GM23338 (cell line): ENCODE data around the gene LRRC52. TPM values are rescaled to one million over a fixed set of nuclear protein-coding genes. Genes with fewer than 3 reads are reported as not detected.

Source experiments
- ATAC-seq: fragments of 200-7000 bp; cut with Tn5 transposase; 3 replicates; pipeline ENCODE4 v1.9.1; 2020
- DNase-seq: peaks from one replicate; pipeline ENCODE4 v3.0.0-alpha.2; 2015; ENCODE audit warnings: low spot score
- H2AFZ ChIP-seq: fragments of 200-600 bp; sonication (generic); 2 replicates; pipeline ENCODE4 v1.8.0; 2016; ENCODE audit warnings: antibody characterized with exemption, mild to moderate bottlenecking, moderate library complexity
- H3F3A ChIP-seq: fragments of 200-600 bp; sonication (generic); replicated peaks from 2 replicates; pipeline ENCODE4 v1.8.0; 2017; ENCODE audit warnings: antibody characterized with exemption, mixed run types, low read depth
- H3K27ac ChIP-seq: fragments of 200-600 bp; sonication (generic); 2 replicates; pipeline ENCODE4 v1.6.1; 2016; ENCODE audit warnings: low read depth
- H3K27me3 ChIP-seq: fragments of 200-600 bp; sonication (generic); 2 replicates; pipeline ENCODE4 v1.8.0; 2016; ENCODE audit warnings: mild to moderate bottlenecking, mixed run types, moderate library complexity; ENCODE audit not compliant: insufficient read depth
- H3K36me3 ChIP-seq: fragments of 200-600 bp; sonication (generic); 2 replicates; pipeline ENCODE4 v1.8.0; 2016; ENCODE audit warnings: mild to moderate bottlenecking; ENCODE audit not compliant: insufficient read depth
- H3K4me1 ChIP-seq: fragments of 200-600 bp; sonication (generic); 2 replicates; pipeline ENCODE4 v1.8.0; 2016; ENCODE audit warnings: mild to moderate bottlenecking, moderate library complexity; ENCODE audit not compliant: insufficient read depth
- H3K4me2 ChIP-seq: fragments of 200-600 bp; sonication (generic); 2 replicates; pipeline ENCODE4 v1.7.1; 2017; ENCODE audit warnings: mixed run types
- H3K4me3 ChIP-seq: fragments of 200-600 bp; sonication (generic); 2 replicates; pipeline ENCODE4 v1.6.1; 2016; ENCODE audit warnings: mixed run types
- H3K79me2 ChIP-seq: fragments of 200-600 bp; sonication (generic); replicated peaks from 2 replicates; pipeline ENCODE4 v1.8.0; 2017; ENCODE audit warnings: mild to moderate bottlenecking; ENCODE audit not compliant: insufficient read depth
- H3K9me2 ChIP-seq: fragments of 200-600 bp; sonication (generic); 2 replicates; pipeline ENCODE4 v1.8.0; 2017; ENCODE audit not compliant: insufficient read depth
- H4K20me1 ChIP-seq: fragments of 200-600 bp; sonication (generic); replicated peaks from 2 replicates; pipeline ENCODE4 v1.8.0; 2017; ENCODE audit warnings: mild to moderate bottlenecking; ENCODE audit not compliant: insufficient read depth
- H3K27ac Mint-ChIP-seq: 2 replicates; pipeline ENCODE4 v1.8.0; 2020; ENCODE audit warnings: inconsistent platforms, mild to moderate bottlenecking, moderate library complexity, mixed read lengths
- H3K27me3 Mint-ChIP-seq: 3 replicates; pipeline ENCODE4 v1.8.0; 2022; ENCODE audit warnings: low read depth, mild to moderate bottlenecking, moderate library complexity, mixed read lengths, inconsistent platforms; ENCODE audit not compliant: insufficient read depth, poor library complexity
- H3K36me3 Mint-ChIP-seq: 3 replicates; pipeline ENCODE4 v1.8.0; 2021; ENCODE audit warnings: low read depth, mild to moderate bottlenecking, inconsistent platforms, moderate library complexity, mixed read lengths
- H3K4me1 Mint-ChIP-seq: 3 replicates; pipeline ENCODE4 v1.8.0; 2020; ENCODE audit warnings: mild to moderate bottlenecking, inconsistent platforms, mixed read lengths
- H3K4me3 Mint-ChIP-seq: 3 replicates; pipeline ENCODE4 v1.8.0; 2021; ENCODE audit warnings: moderate library complexity, mild to moderate bottlenecking, inconsistent platforms, mixed read lengths
- H3K9me3 Mint-ChIP-seq: 3 replicates; pipeline ENCODE4 v1.8.0; 2020; ENCODE audit warnings: moderate library complexity, mild to moderate bottlenecking, inconsistent platforms, mixed read lengths
- CREB1 ChIP-seq: fragments of 250-450 bp; sonication (Bioruptor Pico); IDR thresholded peaks from 2 replicates; pipeline ENCODE4 v1.5.0; 2020; ENCODE audit warnings: low read depth, mild to moderate bottlenecking, moderate library complexity
- ETS1 ChIP-seq: IDR thresholded peaks from 2 replicates; pipeline ENCODE4 v1.6.1; 2016; ENCODE audit warnings: antibody characterized with exemption
- EZH2 ChIP-seq: fragments of 200-600 bp; sonication (generic); IDR thresholded peaks from one replicate; pipeline ENCODE4 v1.8.0; 2017; ENCODE audit warnings: antibody characterized with exemption, mild to moderate bottlenecking, low read depth; ENCODE audit not compliant: unreplicated experiment
- JUNB ChIP-seq: IDR thresholded peaks from one replicate; pipeline ENCODE4 v1.6.1; 2016; ENCODE audit warnings: antibody characterized with exemption; ENCODE audit not compliant: unreplicated experiment
- REST ChIP-seq: IDR thresholded peaks from one replicate; pipeline ENCODE4 v1.6.1; 2018; ENCODE audit warnings: antibody characterized with exemption; ENCODE audit not compliant: unreplicated experiment
- ZNF331 ChIP-seq: fragments of 250-450 bp; sonication (Bioruptor Pico); IDR thresholded peaks from 2 replicates; pipeline ENCODE4 v1.5.0; 2020; ENCODE audit warnings: low read depth, mild to moderate bottlenecking, moderate library complexity
- polyA plus RNA-seq: library from polyadenylated mRNA; unstranded; fragments of >200 nt; fragmentation: Nextera tagmentation; extraction: Ambion mirVana; gene quantifications from 2 replicates; pipeline ENCODE4 v1.2.1, GENCODE V29; 2016
- total RNA-seq: library from RNA; depleted of rRNA; stranded (reverse); fragments of >200 nt; shearing (Covaris generic); gene quantifications from 2 replicates; pipeline ENCODE4 v1.2.3, GENCODE V29; 2014
- TF ChIP-seq, protein P1 (sequence below): fragments of 250-450 bp; sonication (Bioruptor Pico); IDR thresholded peaks from 2 replicates; pipeline ENCODE4 v1.5.0; 2020; ENCODE audit warnings: mild to moderate bottlenecking, moderate library complexity

LRRC52 gene
- total and polyA plus RNA-seq, 2 experiments from 2014 or later: not detected

GRCh38 chr1:165507570-165507969 lies 36.2 kb upstream of the LRRC52 start:
- H3K79me2 ChIP-seq: no peaks in the 10 kb centered on the region
- no peak for ATAC-seq

DNA sequence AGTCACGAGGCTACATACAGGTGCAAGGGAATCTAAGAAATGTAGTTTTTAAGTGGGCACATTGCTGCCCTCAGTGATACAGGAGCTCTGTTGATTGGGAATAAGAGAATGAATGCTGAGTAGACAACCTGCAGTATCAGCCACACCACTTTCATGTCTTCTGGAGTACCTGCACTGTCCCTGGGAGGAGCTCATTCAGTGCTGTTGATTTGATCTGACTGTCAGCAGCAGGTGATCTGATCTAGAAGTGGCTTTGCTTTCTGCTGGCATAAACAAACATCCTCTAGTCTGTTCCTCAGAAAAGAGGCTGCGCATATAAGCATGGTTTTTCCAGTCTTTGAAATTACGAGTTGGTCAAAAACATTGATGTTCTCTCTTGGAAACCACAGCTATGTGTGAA lies 35.5 kb upstream of the LRRC52 start:
- no peak overlapping the region for H3K4me3 ChIP-seq
- no peaks in the 10 kb centered on the region for H3K4me1 ChIP-seq
- H3K4me3 Mint-ChIP-seq: no peak overlapping the region
- peaks cover 5% of the 10 kb centered on the region; the same call in 1 of the 2 replicates for H3K9me2 ChIP-seq
- DNase-seq (no peak), ATAC-seq (no peak)
- H3K4me2 ChIP-seq: no peak overlapping the region
- H2AFZ ChIP-seq: 0 out of 2 replicates have a peak overlapping the region, but pooled peaks have one; percentile 40
- no peak overlapping the region for H3K27ac Mint-ChIP-seq
- H3K27me3 Mint-ChIP-seq: peaks cover 3% of the 10 kb centered on the region
- H3K79me2 ChIP-seq: no peaks in the 10 kb centered on the region
- H3K36me3 Mint-ChIP-seq: no peaks in the 10 kb centered on the region
- no peak overlapping the region for H3K27ac ChIP-seq
- H3K36me3 ChIP-seq: no peaks in the 10 kb centered on the region
- H4K20me1 ChIP-seq: no peaks in the 10 kb centered on the region
- H3K4me1 Mint-ChIP-seq: no peaks in the 10 kb centered on the region
- no peaks in the 10 kb centered on the region for H3F3A ChIP-seq
- H3K9me3 Mint-ChIP-seq: no peaks in the 10 kb centered on the region
- H3K27me3 ChIP-seq: no peaks in the 10 kb centered on the region
- TF ChIP-seq, protein P1, sequence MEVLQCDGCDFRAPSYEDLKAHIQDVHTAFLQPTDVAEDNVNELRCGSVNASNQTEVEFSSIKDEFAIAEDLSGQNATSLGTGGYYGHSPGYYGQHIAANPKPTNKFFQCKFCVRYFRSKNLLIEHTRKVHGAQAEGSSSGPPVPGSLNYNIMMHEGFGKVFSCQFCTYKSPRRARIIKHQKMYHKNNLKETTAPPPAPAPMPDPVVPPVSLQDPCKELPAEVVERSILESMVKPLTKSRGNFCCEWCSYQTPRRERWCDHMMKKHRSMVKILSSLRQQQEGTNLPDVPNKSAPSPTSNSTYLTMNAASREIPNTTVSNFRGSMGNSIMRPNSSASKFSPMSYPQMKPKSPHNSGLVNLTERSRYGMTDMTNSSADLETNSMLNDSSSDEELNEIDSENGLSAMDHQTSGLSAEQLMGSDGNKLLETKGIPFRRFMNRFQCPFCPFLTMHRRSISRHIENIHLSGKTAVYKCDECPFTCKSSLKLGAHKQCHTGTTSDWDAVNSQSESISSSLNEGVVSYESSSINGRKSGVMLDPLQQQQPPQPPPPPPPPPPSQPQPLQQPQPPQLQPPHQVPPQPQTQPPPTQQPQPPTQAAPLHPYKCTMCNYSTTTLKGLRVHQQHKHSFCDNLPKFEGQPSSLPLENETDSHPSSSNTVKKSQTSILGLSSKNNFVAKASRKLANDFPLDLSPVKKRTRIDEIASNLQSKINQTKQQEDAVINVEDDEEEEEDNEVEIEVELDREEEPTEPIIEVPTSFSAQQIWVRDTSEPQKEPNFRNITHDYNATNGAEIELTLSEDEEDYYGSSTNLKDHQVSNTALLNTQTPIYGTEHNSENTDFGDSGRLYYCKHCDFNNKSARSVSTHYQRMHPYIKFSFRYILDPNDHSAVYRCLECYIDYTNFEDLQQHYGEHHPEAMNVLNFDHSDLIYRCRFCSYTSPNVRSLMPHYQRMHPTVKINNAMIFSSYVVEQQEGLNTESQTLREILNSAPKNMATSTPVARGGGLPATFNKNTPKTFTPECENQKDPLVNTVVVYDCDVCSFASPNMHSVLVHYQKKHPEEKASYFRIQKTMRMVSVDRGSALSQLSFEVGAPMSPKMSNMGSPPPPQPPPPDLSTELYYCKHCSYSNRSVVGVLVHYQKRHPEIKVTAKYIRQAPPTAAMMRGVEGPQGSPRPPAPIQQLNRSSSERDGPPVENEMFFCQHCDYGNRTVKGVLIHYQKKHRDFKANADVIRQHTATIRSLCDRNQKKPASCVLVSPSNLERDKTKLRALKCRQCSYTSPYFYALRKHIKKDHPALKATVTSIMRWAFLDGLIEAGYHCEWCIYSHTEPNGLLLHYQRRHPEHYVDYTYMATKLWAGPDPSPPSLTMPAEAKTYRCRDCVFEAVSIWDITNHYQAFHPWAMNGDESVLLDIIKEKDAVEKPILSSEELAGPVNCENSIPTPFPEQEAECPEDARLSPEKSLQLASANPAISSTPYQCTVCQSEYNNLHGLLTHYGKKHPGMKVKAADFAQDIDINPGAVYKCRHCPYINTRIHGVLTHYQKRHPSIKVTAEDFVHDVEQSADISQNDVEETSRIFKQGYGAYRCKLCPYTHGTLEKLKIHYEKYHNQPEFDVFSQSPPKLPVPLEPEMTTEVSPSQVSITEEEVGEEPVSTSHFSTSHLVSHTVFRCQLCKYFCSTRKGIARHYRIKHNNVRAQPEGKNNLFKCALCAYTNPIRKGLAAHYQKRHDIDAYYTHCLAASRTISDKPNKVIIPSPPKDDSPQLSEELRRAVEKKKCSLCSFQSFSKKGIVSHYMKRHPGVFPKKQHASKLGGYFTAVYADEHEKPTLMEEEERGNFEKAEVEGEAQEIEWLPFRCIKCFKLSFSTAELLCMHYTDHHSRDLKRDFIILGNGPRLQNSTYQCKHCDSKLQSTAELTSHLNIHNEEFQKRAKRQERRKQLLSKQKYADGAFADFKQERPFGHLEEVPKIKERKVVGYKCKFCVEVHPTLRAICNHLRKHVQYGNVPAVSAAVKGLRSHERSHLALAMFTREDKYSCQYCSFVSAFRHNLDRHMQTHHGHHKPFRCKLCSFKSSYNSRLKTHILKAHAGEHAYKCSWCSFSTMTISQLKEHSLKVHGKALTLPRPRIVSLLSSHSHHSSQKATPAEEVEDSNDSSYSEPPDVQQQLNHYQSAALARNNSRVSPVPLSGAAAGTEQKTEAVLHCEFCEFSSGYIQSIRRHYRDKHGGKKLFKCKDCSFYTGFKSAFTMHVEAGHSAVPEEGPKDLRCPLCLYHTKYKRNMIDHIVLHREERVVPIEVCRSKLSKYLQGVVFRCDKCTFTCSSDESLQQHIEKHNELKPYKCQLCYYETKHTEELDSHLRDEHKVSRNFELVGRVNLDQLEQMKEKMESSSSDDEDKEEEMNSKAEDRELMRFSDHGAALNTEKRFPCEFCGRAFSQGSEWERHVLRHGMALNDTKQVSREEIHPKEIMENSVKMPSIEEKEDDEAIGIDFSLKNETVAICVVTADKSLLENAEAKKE (CRISPR knock-in tag): no peak

More at GRCh38 chr1:165507570-165507969, 36.2 kb upstream of the LRRC52 start:
- no peaks in the 10 kb centered on the region for H3K36me3 Mint-ChIP-seq
- Histone ChIP-seq H3K27ac (no peak overlapping the region), H3K36me3 (no peaks in the 10 kb centered on the region), H2AFZ (no peak overlapping the region), H3K4me2 (no peak overlapping the region), H3F3A (no peaks in the 10 kb centered on the region), H3K27me3 (no peaks in the 10 kb centered on the region), H3K9me2 (peaks cover 5% of the 10 kb centered on the region; the same call in 1 of the 2 replicates), H3K4me1 (no peaks in the 10 kb centered on the region), H3K4me3 (no peak overlapping the region), H4K20me1 (no peaks in the 10 kb centered on the region)
- no peak overlapping the region for H3K4me3 Mint-ChIP-seq
- peaks cover 3% of the 10 kb centered on the region for H3K27me3 Mint-ChIP-seq
- TF ChIP-seq EZH2 (no peak), CREB1 (CRISPR knock-in tag) (no peak), JUNB (no peak), REST (no peak), ZNF331 (CRISPR knock-in tag) (no peak), ETS1 (no peak)
- no peak for DNase-seq
- H3K27ac Mint-ChIP-seq: no peak overlapping the region
- H3K4me1 Mint-ChIP-seq: no peaks in the 10 kb centered on the region
- no peaks in the 10 kb centered on the region for H3K9me3 Mint-ChIP-seq
